ENCODE results near the gene OR2AG2.

OR2AG2 gene

GRCh38 chr11:6799402-6799801 is 27.6 kb upstream of the OR2AG2 start, which contains the start of gene OR6A2:
Gene OR6A2 (minus strand): TSS chr11:6799689. CDS start chr11:6795708, 3,981 bp downstream.
- ATAC-seq = no peak
- no peak for TF ChIP-seq ZFP3 (CRISPR knock-in tag; IDR thresholded peaks at IDR 0.05)

- no peak for TF ChIP-seq ZNF565 (CRISPR knock-in tag; conservative IDR thresholded peaks at IDR 0.05; ENCODE audit: low read depth)
- no peak for TF ChIP-seq POU6F1 (CRISPR knock-in tag; IDR thresholded peaks at IDR 0.05; ENCODE audit: borderline replicate concordance, low read depth)
- no peak for TF ChIP-seq CREB5 (CRISPR knock-in tag; IDR thresholded peaks at IDR 0.05; ENCODE audit: low read depth)
- TF ChIP-seq ZC3H10 (CRISPR knock-in tag; IDR thresholded peaks at IDR 0.05) = no peak
- TF ChIP-seq TCF4 (CRISPR knock-in tag; IDR thresholded peaks at IDR 0.05; ENCODE audit: borderline replicate concordance) = no peak
- no peak for TF ChIP-seq PATZ1 (CRISPR knock-in tag; IDR thresholded peaks at IDR 0.05; ENCODE audit: borderline replicate concordance)
- no peak for TF ChIP-seq GLIS3 (CRISPR knock-in tag; IDR thresholded peaks at IDR 0.05)
- no peak for TF ChIP-seq ESRRG (CRISPR knock-in tag; IDR thresholded peaks at IDR 0.05)
- ATAC-seq = no peak
Measured at GRCh38 chr11:6794639-6795038, 22.9 kb upstream of the OR2AG2 start.

GRCh38 chr11:6790546-6790945 is 18.8 kb upstream of the OR2AG2 start:
- no peak for ATAC-seq

GRCh38 chr11:6782720-6783119 is 10.9 kb upstream of the OR2AG2 start, which contains the start of gene OR2AG1:
Gene OR2AG1 (plus strand): TSS chr11:6783020. CDS start chr11:6785038, 2,018 bp downstream.
- no peak for TF ChIP-seq PPARA (CRISPR knock-in tag; IDR thresholded peaks at IDR 0.05; ENCODE audit: borderline replicate concordance)
- TF ChIP-seq ZFP30 (CRISPR knock-in tag; IDR thresholded peaks at IDR 0.05) = no peak
- TF ChIP-seq ZFP3 (CRISPR knock-in tag; IDR thresholded peaks at IDR 0.05) = no peak
- TF ChIP-seq OSR1 (CRISPR knock-in tag; IDR thresholded peaks at IDR 0.05) = no peak
- no peak for TF ChIP-seq ZNF8 (CRISPR knock-in tag; IDR thresholded peaks at IDR 0.05)
- no peak for TF ChIP-seq GLIS3 (CRISPR knock-in tag; IDR thresholded peaks at IDR 0.05)
- ATAC-seq = no peak

More at GRCh38 chr11:6790546-6790945, 18.8 kb upstream of the OR2AG2 start:
- TF ChIP-seq TSHZ2 (CRISPR knock-in tag; IDR thresholded peaks at IDR 0.05) (no peak), PATZ1 (CRISPR knock-in tag; IDR thresholded peaks at IDR 0.05; ENCODE audit: borderline replicate concordance) (no peak), TCF4 (CRISPR knock-in tag; IDR thresholded peaks at IDR 0.05; ENCODE audit: borderline replicate concordance) (no peak), ESRRG (CRISPR knock-in tag; IDR thresholded peaks at IDR 0.05) (no peak), ZC3H10 (CRISPR knock-in tag; IDR thresholded peaks at IDR 0.05) (no peak)

GRCh38 chr11:6780829-6781228 is 9.1 kb upstream of the OR2AG2 start:
- TF ChIP-seq ISL1 (CRISPR knock-in tag; IDR thresholded peaks at IDR 0.05) (no peak), ZNF8 (CRISPR knock-in tag; IDR thresholded peaks at IDR 0.05) (no peak), ZNF565 (CRISPR knock-in tag; conservative IDR thresholded peaks at IDR 0.05; ENCODE audit: low read depth) (no peak)
- no peak for ATAC-seq

All from SK-N-SH treated with all-trans-retinoic acid at 6 μM for 48 hours (cell line).